Measurements from ENCODE around the gene NRARP. TPM values are rescaled to one million over a fixed set of nuclear protein-coding genes. Genes with fewer than 3 reads are reported as not detected.

The NRARP gene
- polyA plus RNA-seq, 1 experiment = 0.17 TPM

DNA sequence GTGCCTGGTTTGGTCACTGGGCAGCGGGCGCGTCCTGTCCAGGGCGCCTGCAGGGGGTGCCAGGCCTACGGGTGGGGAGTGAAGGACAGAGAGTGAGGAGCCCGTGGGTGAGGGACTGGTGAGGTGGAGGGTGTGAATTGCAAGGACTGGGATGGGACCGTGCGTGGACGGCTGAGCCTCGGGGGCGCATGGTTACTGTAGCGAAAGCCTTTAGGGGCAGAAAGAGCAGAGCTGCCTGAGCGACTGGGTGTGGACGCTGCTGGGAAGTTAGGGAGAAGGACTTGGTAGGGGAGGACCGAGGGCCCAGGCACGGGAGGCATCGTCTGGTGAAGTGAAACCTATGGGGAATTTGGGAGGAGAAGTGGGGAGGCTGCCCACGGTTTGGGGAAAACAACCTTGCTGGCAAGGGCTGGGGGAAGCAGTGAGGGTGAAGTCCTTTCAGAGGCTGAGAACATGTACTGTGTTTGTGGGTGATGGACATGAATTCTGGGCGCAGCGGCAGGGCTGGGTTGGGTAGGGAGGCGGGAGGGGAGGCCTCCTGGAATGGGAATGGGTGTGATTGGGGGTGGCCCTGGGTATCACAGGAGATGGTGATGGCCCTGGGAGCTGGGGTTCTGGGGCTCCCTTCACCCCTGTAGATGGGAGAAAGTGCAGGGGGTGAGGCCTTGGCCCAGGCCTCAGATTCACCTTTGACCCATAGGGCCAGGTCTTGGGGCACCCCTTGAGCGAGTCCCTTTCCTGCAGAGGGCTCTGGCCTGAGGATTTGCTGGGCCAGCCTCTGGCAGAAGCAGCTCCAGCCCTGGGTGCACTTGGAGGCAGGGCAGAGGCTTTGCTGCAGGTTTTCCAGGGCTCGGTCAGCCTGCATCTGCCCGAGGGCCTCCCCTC lies 26.2 kb downstream of the NRARP start:
- Histone ChIP-seq H3K36me3 (ENCODE audit: control insufficient read depth, insufficient read depth, low read length) (peaks cover 24% of the 10 kb centered on the region), H3K4me3 (ENCODE audit: low read depth, low read length) (no peak overlapping the region), H3K27me3 (ENCODE audit: control insufficient read depth, insufficient read depth, low read length) (no peaks in the 10 kb centered on the region)
- ChIA-PET CTCF (interaction anchor here (0.8 to 2.3 kb wide), 6 partner anchors 8 to 130 kb away, joined by 3 to 11 read pairs (median 4); no protein-coding TSS in a partner anchor), POLR2A (no interaction called here)
- DNase-seq (ENCODE audit: low read depth) = no peak
- TF ChIP-seq, protein P1, sequence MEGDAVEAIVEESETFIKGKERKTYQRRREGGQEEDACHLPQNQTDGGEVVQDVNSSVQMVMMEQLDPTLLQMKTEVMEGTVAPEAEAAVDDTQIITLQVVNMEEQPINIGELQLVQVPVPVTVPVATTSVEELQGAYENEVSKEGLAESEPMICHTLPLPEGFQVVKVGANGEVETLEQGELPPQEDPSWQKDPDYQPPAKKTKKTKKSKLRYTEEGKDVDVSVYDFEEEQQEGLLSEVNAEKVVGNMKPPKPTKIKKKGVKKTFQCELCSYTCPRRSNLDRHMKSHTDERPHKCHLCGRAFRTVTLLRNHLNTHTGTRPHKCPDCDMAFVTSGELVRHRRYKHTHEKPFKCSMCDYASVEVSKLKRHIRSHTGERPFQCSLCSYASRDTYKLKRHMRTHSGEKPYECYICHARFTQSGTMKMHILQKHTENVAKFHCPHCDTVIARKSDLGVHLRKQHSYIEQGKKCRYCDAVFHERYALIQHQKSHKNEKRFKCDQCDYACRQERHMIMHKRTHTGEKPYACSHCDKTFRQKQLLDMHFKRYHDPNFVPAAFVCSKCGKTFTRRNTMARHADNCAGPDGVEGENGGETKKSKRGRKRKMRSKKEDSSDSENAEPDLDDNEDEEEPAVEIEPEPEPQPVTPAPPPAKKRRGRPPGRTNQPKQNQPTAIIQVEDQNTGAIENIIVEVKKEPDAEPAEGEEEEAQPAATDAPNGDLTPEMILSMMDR (IDR thresholded peaks at IDR 0.05; ENCODE audit: insufficient read depth, low read depth, low read length) = no peak

- Histone ChIP-seq H3K4me3 (ENCODE audit: low read depth, low read length) (no peak overlapping the region), H3K36me3 (ENCODE audit: control insufficient read depth, insufficient read depth, low read length) (peaks cover 25% of the 10 kb centered on the region), H3K27me3 (ENCODE audit: control insufficient read depth, insufficient read depth, low read length) (no peaks in the 10 kb centered on the region)
- POLR2A ChIA-PET = no interaction called here
- DNase-seq (ENCODE audit: low read depth) = no peak
- TF ChIP-seq, protein P1 (IDR thresholded peaks at IDR 0.05; ENCODE audit: insufficient read depth, low read depth, low read length) = no peak
- CTCF ChIA-PET = no interaction called here
These were observed 26.9 kb downstream of the NRARP start for GRCh38 chr9:137275203-137275587.

DNA sequence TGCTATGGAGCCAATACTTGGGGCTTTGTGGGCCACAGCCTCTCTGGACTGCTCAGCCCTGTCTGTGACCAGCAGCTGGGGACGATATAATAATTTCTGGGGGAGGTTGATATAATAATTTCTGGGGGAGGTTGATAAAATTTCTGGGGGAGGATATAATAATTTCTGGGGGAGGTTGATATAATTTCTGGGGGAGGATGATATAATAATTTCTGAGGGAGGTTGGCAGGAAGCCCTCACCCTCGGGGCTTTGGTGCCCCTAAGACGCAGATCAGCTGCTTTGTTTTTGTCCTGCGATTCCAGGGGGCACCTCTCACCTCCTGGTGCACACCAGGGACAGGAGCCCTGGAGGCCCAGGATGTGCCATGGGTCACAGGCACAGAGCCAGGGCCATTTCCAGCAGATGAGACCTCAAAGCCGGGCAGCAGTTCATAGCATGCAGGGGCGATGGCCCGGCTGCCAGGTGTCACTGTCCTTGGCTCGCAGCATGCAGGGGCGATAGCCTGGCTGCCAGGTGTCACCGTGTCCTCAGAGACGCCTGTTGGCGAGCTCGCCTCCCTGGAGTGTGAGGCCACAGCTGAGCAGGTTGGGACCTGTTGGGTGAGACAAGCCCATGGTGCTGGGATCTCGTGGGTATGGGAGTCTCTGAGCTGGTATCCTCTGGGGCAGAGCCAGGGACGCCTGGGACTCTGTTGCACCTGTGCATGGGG lies 28.3 kb downstream of the NRARP start:
- ChIA-PET CTCF (interaction anchor here (0.5 to 1.2 kb wide), 2 partner anchors 12 to 20 kb away, joined by 3 read pairs; no protein-coding TSS in a partner anchor), POLR2A (no interaction called here)
- Histone ChIP-seq H3K27me3 (ENCODE audit: control insufficient read depth, insufficient read depth, low read length) (no peaks in the 10 kb centered on the region), H3K4me3 (ENCODE audit: low read depth, low read length) (no peak overlapping the region), H3K36me3 (ENCODE audit: control insufficient read depth, insufficient read depth, low read length) (peaks cover 15% of the 10 kb centered on the region)
- TF ChIP-seq, protein P1 (IDR thresholded peaks at IDR 0.05; ENCODE audit: insufficient read depth, low read depth, low read length) = no peak
- DNase-seq (ENCODE audit: low read depth) = no peak

GRCh38 chr9:137273095-137273490 lies 29.0 kb downstream of the NRARP start:
- Histone ChIP-seq H3K4me3 (ENCODE audit: low read depth, low read length) (no peak overlapping the region), H3K36me3 (ENCODE audit: control insufficient read depth, insufficient read depth, low read length) (peaks cover 16% of the 10 kb centered on the region), H3K27me3 (ENCODE audit: control insufficient read depth, insufficient read depth, low read length) (no peaks in the 10 kb centered on the region)
- CTCF ChIA-PET = interaction anchor here (1.2 kb wide), 1 partner anchor 11 kb away, joined by 3 read pairs; no protein-coding TSS in a partner anchor
- DNase-seq (ENCODE audit: low read depth) = no peak
- TF ChIP-seq, protein P1 (IDR thresholded peaks at IDR 0.05; ENCODE audit: insufficient read depth, low read depth, low read length) = no peak
- POLR2A ChIA-PET = no interaction called here

All from BJ (cell line).